Measurements from ENCODE around the gene TRAPPC14.
"Not testable (repeated sequence)": the region's sequence is repeated elsewhere in the genome, so short reads cannot be mapped to it uniquely, and the experiment has no call there.

TRAPPC14 gene

DNA sequence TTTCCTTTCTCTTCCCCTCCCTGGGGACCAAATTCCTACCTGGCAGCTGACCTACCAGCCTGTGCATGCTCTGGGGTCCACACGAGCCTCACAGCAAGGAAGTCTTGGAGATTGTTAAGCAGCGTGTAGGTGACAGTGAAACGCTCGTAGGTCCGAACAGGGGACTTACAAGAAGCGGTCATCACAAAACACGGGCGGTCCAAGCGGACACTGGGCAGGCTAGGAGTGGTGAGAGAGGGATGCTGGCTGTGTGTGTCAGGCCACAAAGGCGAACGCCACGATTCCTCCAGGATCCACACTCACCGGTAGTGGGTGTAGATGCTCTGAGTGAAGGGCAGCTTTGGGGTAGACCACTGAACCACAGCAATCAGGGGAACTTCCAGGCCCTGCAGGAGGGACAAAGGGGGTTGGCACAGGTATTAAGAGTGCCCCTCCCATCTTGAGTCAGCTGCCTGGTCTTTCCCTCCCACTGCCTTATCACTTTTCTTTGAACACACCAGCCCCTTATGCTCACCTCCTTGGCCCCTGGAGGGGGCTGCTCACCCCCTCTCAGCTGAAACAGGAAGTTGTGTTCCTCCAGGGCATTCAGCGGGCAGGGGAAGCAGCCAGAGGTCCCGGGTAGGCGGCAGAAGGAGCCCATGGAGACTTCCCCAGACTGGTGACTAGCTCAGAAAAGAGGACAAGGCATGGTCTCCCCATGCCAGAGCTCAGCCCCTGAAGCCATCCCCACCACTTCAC is 2.0 kb downstream of the TRAPPC14 start:
- H3K4me3 ChIP-seq, result peak overlapping the region in 1 of 7 experiments; percentile 99

DNA sequence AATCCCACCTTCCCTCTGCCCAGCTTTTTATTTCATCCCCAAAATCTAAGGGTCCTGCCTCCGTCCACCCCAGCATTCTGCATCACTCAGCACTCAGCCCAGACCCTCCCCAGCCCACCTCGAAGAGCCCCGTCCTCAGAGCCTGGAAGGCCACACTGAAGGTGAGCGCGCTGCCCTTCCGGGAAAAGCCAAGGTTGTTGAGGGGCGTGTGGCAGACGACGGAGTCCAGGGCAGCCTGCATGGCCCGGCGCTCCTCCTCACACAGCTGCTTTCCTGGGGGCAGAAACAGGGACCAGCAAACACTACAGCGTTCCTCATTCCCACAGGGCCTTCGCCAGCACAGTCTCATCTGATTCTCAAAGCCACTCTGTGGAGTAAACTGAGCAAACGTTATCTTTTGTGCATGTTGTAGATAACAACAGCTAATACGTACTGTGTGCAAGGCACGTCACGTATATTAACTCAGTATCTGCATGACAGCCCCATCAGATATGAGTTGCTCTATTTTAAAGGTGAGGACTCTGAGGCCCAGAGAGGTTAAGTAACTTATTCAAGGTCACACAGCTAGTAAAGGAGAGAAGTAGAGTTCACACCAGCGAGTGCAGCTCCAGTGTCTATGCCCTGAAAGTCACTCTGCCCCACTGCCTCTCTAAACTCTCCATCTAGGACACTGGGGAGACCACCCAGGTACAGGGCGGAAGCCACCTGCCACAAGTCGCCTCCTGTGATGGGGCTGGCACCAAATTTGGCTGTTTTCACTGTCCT is 2.8 kb downstream of the TRAPPC14 start:
- H3K27ac ChIP-seq, result no peak overlapping the region
- no peak overlapping the region for H3K4me3 ChIP-seq

More for the DNA sequence above, 2.0 kb downstream of the TRAPPC14 start:
- H3K27ac ChIP-seq, result peak overlapping the region in 8 of 21 experiments; percentile 7 to 97 (median 90)

DNA sequence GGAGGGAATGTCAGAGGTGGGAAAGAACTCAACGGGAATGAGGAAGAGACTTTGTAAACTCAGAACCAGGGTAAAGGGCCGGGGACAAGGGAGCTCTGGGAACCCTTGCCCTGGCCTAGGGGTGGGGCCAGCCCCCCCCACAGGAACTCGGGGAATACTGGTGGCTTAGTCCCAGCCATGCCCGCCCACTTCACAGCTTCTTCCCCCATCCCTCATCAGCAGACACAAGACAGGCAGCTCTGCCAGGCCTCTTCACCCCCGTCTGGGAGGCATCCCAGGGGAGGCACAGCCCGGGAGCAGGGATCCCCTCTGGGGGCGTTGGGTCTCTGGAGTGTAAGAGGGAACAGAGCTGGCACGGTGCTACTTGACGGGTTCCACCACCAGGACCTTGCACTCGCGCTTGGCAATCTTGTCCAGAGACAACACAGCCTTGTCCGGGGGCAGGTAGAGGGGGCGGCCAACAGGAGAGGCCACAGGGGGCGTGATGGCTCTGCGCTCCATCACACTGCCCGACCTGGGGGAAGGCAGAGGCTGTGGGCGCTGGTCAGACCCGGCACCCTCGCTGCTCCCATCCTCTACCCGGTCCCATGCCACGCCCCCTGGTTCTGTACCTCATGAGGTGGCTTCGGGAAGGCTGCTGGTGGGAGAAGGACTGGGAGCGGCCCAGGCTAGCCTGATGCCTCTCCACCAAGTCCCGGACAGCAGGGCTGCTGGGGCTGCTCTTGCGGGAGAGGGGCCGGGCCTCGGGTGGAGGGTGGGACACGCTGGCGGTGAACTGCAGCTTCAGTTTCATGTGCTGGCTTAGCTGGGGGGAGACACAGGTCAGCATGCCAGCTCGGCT is 3.7 kb downstream of the TRAPPC14 start:
- Histone ChIP-seq H3K4me3 (no peak overlapping the region), H3K27ac (peak overlapping the region in 8 of 21 experiments; percentile 1 to 57 (median 30))

DNA sequence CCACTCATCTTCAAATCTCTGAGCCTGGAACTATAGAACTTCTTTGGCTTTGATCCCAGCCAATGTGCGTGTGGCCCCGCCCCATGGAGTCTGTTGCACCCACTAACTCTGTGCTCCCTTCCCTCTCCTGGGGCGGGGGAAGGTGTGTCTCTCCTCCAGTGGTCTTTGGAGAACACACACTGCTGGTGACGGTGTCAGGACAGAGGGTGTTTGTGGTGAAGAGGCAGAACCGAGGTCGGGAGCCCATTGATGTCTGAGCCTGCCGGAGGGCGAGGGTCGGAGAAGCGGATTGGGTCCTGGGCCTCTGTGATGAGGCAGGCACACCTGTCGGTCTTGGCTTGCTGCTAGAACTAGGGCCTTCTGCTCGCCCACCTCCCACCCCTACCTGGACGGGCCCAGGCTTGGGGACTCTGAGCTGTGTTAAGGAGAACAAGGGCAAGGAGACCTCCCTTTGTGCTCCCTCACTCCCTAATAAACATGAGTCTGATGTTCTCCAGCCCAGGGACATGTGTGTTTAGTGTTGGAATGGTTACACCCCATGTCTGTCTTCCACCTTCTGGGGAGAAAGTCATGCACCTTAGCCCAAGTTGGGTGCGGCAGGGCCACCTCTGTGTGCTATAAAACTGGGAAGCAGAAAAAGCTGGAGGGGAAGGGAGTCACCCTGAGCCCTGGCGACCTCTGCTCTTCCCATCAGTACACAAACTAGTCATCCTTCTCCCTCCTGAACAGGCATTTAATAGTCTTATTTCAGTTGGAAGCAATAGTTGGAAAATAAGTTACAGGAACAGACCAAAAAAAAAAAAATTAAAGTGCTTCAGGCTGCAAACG is 4.6 kb downstream of the TRAPPC14 start:
- peak overlapping the region in 9 of 21 experiments; percentile 1 to 57 (median 30) for H3K27ac ChIP-seq

DNA sequence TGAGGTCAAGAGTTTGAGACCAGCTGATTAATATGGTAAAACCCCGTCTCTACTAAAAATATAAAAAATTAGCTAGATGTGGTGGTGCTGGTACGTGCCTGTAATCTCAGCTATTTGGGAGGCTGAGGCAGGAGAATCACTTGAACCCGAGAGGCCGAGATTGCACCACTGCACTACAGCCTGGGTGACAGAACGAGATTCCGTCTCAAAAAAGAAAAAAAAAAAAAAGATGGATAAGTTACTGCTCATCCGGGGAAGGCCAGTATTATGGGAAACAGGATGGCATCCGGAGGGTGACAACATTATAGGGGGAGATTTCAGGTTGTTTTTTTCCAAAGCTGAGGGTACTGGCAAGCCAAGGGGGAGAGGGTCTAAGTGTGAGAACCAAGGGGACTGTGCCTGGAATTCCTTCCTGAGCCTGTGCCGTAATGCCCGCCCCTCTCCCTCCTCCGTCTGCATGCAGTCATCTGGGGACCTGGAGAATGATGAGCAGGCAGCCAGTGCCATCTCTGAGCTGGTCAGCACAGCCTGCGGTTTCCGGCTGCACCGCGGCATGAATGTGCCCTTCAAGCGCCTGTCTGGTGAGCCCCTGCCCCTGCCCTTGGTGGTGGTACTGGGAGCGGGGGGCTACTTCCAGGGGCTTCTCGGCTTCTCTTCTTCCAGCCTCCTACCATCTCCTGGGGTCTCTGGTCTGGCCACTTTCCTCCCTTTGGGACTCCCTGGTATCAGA is 5.4 kb downstream of the TRAPPC14 start:
- H3K4me3 ChIP-seq, result no peak overlapping the region

More for the DNA sequence above, 4.6 kb downstream of the TRAPPC14 start:
- no peak overlapping the region for H3K4me3 ChIP-seq

DNA sequence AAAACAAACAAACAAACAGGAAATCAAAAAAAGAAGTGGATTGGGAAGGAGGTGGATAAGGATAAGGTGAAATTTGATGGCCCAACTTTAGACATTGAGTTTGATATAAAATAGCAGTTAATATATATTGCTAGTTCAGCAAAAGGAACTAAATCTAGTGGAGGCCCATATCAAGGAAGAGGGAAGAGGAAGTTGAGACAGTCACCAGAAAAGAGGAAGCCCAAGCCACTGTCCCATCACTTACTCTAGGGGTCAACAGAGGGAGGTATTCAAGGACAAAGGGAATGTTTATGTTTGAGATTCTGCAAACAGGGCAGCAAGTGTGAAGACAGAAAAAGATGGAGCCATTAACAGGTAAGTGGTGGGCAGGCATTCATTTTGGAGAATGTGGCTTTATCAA is 6.1 kb downstream of the TRAPPC14 start:
- no peak overlapping the region for H3K4me3 ChIP-seq

More for the DNA sequence above, 5.4 kb downstream of the TRAPPC14 start:
- peak overlapping the region in 1 of 21 experiments; percentile 57 for H3K27ac ChIP-seq

DNA sequence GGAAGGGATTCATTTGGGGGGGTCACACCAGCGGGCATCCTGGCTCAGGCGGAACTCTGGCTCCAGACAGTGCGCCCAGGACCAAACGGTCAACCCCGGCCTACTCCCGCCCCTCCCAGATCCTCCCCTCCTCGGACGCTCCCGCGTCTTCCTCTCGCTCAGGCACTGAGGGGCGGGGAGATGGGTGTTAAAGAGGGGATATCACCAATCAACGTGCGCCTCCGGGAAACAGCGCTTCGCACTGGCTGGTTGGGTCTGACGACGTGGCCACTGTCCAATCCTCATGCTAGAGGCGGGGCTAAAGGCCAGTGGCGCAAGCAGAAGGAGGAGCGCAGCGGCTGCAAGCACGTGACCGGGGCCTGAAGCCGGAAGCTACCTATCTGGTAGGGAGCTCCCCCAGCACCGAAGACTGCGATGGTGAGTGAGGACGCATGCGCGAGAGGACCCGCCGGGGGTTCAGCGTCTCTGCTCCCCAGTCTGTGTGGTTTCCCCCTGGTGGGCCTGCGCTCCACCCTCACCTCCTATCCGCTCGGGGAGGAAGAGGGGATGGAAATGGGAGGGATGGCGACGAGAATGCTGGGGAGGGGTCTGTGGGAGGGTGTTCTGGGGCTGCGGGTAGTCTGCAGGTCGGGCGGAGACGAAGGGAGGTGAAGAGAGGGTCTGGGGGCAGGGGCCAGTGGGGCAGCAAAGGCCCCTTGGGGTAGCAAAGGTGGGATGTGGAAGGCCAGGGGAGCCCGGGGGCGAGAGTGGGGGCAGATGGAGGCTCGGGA is 9.8 kb downstream of the TRAPPC14 start, which contains the start of gene LAMTOR4:
TSS of gene LAMTOR4 (plus strand) at position 360 of the 770 bp plus-strand sequence. CDS start at position 415, 55 bp downstream.
- Histone ChIP-seq H3K4me3 (peak within 1 kb of the TSS; percentile 62 to 90 (median 84)), H3K27ac (peak within 1 kb of the TSS; percentile 79 to 98 (median 94))

More for the DNA sequence above, 6.1 kb downstream of the TRAPPC14 start:
- H3K27ac ChIP-seq, result peak overlapping the region in 4 of 21 experiments; percentile 32 to 57 (median 49)

DNA sequence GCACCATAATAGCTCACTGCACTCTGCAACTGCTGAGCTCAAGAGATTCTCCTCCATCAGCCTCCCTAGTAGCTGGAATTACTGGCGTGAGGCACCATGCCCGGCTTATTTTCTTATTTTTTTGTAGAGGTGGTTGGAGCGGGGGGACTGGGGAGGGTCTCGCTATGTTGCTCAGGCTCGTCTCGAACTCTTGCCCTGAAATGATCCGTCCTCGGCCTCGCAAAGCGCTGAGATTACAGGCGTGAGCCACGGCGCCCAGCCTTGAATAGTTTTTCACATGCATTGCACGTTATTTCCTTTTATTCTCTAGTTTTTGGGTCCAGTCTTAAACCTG is 10.3 kb downstream of the TRAPPC14 start:
- Histone ChIP-seq H3K27ac (peak overlapping the region in 20 of 21 experiments; percentile 39 to 98 (median 88)), H3K4me3 (peak overlapping the region; percentile 62 to 90 (median 84))

DNA sequence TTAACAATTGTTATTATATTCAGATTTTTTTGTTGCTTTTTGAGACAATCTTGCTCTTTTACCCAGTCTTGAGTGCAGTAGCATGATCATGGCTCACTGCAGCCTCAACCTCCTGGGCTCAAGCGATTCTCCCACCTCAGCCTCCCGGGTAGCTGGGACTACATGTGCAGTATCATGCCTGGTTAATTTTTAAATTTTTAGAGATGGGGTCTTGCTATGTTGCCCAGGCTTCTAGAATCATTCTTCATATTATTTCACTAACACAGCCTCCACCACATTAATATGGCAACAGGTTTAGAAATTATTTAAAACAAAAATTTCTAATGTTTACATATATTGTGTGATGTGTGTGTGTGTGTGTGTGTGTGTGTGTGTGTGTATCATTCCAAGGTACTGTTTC is 11.2 kb downstream of the TRAPPC14 start:
- Histone ChIP-seq H3K4me3 (no peak overlapping the region), H3K27ac (peak overlapping the region in 2 of 21 experiments; percentile 1 to 31)

DNA sequence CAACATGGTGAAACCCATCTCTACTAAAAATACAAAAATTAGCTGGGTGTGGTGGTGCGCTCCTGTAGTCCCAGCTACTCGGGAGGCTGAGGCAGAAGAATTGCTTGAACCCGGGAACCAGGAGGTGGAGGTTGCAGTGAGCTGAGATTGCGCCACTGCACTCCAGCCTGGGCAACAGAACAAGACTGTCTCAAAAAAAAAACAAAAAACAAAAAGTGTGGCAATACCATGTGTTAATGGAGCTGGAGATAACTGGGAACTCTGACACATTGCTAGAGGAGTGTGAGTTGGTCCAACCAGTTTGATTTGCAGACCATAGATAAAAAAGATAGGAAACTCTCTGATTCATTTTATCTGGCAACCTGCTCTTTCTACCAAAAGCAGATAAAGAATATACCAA is 12.2 kb downstream of the TRAPPC14 start:
- H3K27ac ChIP-seq, H3K4me3 ChIP-seq: not testable (repeated sequence)

DNA sequence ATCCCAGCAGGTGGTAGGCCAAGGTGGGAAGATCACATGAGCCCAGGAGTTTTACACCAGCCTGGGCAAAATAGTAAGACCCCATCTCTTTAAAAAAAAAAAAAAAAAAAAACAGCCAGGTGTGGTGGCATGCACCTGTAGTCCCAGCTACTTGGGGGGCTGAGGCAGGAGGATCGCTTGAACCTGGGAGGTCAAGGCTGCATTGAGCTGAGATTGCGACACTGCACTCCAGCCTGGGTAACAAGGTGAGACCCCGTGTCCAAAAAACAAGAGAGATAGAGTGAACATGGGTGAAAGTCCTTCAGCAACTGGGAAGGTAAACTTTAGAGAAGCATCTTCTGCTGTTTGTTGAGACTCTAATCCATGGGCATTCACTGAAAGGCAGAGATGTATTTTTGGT is 16.1 kb downstream of the TRAPPC14 start:
- Histone ChIP-seq H3K27ac (no peak overlapping the region), H3K4me3 (no peak overlapping the region)

DNA sequence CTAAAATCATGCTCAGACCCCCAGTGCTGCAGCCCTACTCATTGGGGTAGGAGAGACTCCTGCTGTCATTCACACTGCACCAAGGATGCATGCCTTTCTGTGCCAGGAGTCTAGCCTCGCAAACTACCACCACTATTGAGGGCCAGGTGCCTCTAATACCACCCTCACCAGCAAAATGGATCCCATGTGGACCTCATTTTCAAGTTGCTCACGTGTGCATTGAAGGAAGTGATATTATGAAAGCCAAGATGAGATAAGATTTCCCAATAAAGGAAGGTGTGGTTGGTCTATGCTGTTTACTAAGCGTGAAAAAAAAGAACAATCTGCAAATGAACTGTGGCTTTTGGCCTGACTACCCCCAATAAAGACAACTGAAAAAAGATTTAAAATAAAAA is 17.0 kb downstream of the TRAPPC14 start:
- Histone ChIP-seq H3K4me3 (no peak overlapping the region), H3K27ac (peak overlapping the region in 3 of 21 experiments; percentile 9 to 44 (median 14))

DNA sequence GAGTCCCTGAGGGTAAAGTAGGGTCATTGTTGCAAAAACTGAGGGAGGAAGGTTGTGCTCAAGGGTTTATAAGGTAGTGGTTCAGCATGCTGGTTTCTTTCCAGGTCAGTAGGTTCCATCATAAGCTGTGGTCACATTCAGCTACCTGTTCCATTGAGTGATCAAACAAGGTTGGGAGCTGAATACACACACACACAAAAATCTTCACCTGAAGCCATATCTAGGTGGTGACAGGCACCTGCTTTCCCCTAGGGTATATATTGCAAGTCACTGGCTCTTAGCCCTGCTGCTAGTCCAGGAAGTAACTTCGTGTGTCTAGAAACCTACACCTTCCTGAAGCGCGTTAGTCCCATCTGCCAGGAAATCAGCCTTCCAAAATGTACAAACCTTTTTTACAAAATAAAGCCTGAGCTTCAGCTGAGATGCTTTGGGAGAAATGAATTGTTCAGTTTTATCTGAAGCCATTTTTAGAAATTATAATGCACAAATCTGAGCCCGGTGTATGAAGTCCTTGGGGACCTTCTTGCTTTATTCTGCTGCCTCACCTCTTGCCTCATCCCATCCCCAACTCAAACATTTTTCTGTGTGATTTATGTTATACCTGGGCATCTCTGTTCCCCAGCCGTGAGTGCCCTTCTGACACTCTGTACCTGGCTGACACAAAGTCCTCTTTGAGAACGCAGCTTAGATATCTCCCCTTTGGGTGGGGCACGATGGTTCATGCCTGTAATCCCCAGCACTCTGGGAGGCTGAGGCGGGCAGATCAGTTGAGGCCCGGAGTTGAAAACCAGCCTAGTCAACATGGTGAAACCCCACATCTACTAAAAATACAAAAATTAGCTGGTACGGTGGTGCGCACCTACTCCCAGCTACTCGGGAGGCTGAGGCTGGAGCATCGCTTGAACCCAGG is 20.4 kb downstream of the TRAPPC14 start:
- H3K4me3 ChIP-seq, result no peak overlapping the region
- no peak overlapping the region for H3K27ac ChIP-seq

DNA sequence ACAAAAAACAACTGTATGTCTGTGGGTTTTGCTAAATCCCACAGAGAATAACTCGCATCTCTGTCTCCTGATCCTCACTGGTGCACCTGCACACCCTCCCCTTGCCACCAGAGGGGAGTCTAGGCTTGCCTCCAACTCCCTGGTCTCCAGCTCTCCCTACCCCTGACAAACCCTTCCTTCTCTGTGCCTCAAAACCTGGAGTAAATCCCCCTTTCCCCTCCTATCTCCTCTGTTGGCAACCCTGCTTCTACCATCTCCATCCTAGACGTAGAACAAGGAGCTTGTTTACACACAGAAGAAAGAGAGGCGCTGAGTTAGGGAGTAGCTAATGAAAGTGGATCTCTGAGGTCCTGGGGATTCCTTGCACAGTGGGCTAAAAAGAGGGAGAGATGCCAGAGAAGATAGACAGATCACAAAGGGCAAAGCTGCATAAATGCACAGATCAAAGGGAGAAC is 25.8 kb downstream of the TRAPPC14 start:
- no peak overlapping the region for H3K4me3 ChIP-seq
- H3K27ac ChIP-seq, result no peak overlapping the region

DNA sequence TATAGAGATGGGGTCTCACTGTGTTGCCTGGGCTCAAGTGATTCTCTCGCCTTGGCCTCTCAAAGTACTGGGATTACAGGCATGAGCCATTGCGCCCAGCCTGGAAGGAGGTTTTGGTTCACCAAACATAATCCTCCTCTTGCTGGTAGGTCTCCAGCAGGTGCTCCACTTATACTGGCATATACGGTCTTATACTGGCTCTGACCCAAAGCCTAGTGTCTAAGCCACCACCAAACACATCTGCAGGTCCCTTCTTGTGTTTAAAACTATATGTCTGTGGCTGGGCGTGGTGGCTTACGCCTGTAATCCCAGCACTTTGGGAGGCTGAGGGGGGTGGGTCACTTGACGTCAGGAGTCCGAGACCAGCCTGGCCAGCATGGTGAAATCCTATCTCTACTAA is 26.4 kb downstream of the TRAPPC14 start:
- Histone ChIP-seq H3K27ac (no peak overlapping the region), H3K4me3 (no peak overlapping the region)
